ENCODE measurements around the gene DSCAM.

The DSCAM gene

GRCh38 chr21:40562242-40563002 lies 284.5 kb downstream of the DSCAM start:
- Histone ChIP-seq H3K4me2 (ENCODE audit: low read length) (no peak overlapping the region), H3K36me3 (ENCODE audit: control insufficient read depth, insufficient read depth, low read length) (no peaks in the 10 kb centered on the region), H3K18ac (ENCODE audit: low read length) (no peak overlapping the region), H3K4me3 (ENCODE audit: low read length) (no peak overlapping the region), H4K8ac (ENCODE audit: low read depth, low read length) (no peak overlapping the region), H3K56ac (ENCODE audit: low read length) (no peak overlapping the region), H2AK5ac (ENCODE audit: low read length) (no peak overlapping the region), H3K23ac (ENCODE audit: low read length) (no peak overlapping the region), H3K4me1 (ENCODE audit: control insufficient read depth, low read depth, low read length) (peaks cover 2% of the 10 kb centered on the region), H3K27me3 (ENCODE audit: insufficient read depth, low read length, poor library complexity) (no peaks in the 10 kb centered on the region), H2BK120ac (ENCODE audit: low read depth, low read length) (no peak overlapping the region), H2BK15ac (replicated peaks; ENCODE audit: low read depth) (no peak overlapping the region), H4K5ac (ENCODE audit: low read length) (no peak overlapping the region), H3K27ac (ENCODE audit: low read depth, low read length) (no peak overlapping the region), H3K79me1 (ENCODE audit: low read length) (no peaks in the 10 kb centered on the region), H3K4ac (ENCODE audit: low read depth, low read length) (no peak overlapping the region), H3K9ac (ENCODE audit: low read length) (no peak overlapping the region), H3K79me2 (ENCODE audit: control insufficient read depth, insufficient read depth, low read length) (no peaks in the 10 kb centered on the region), H2BK5ac (ENCODE audit: low read length) (no peak overlapping the region)
- DNase-seq: no peak
- no CpG with 5 or more reads among the region's 9 CpGs for WGBS (ENCODE audit: extremely low coverage, insufficient coverage, low lambda C conversion rate)

GRCh38 chr21:40556442-40556968 lies 290.5 kb downstream of the DSCAM start:
- H3K27ac ChIP-seq (ENCODE audit: low read depth, low read length): no peak overlapping the region
- no peak overlapping the region for H2BK15ac ChIP-seq (replicated peaks; ENCODE audit: low read depth)
- no peaks in the 10 kb centered on the region for H3K36me3 ChIP-seq (ENCODE audit: control insufficient read depth, insufficient read depth, low read length)
- H3K18ac ChIP-seq (ENCODE audit: low read length): no peak overlapping the region
- H3K23ac ChIP-seq (ENCODE audit: low read length): no peak overlapping the region
- H3K4me1 ChIP-seq (ENCODE audit: control insufficient read depth, low read depth, low read length): no peaks in the 10 kb centered on the region
- no peak overlapping the region for H4K5ac ChIP-seq (ENCODE audit: low read length)
- H2BK5ac ChIP-seq (ENCODE audit: low read length): no peak overlapping the region
- no peak overlapping the region for H3K4me3 ChIP-seq (ENCODE audit: low read length)
- H3K4ac ChIP-seq (ENCODE audit: low read depth, low read length): no peak overlapping the region
- no CpG with 5 or more reads among the region's 1 CpG for WGBS (ENCODE audit: extremely low coverage, insufficient coverage, low lambda C conversion rate)
- no peak for DNase-seq
- H3K9ac ChIP-seq (ENCODE audit: low read length): no peak overlapping the region
- H4K8ac ChIP-seq (ENCODE audit: low read depth, low read length): no peak overlapping the region
- H3K27me3 ChIP-seq (ENCODE audit: insufficient read depth, low read length, poor library complexity): no peaks in the 10 kb centered on the region
- H3K56ac ChIP-seq (ENCODE audit: low read length): no peak overlapping the region
- no peak overlapping the region for H3K4me2 ChIP-seq (ENCODE audit: low read length)
- no peaks in the 10 kb centered on the region for H3K79me2 ChIP-seq (ENCODE audit: control insufficient read depth, insufficient read depth, low read length)
- no peak overlapping the region for H2AK5ac ChIP-seq (ENCODE audit: low read length)
- H2BK120ac ChIP-seq (ENCODE audit: low read depth, low read length): no peak overlapping the region
- H3K79me1 ChIP-seq (ENCODE audit: low read length): no peaks in the 10 kb centered on the region

GRCh38 chr21:40555021-40555528 lies 291.9 kb downstream of the DSCAM start:
- no peak overlapping the region for H3K23ac ChIP-seq (ENCODE audit: low read length)
- no peaks in the 10 kb centered on the region for H3K4me1 ChIP-seq (ENCODE audit: control insufficient read depth, low read depth, low read length)
- no peak overlapping the region for H3K4ac ChIP-seq (ENCODE audit: low read depth, low read length)
- no peak overlapping the region for H2BK5ac ChIP-seq (ENCODE audit: low read length)
- no CpG with 5 or more reads among the region's 2 CpGs for WGBS (ENCODE audit: extremely low coverage, insufficient coverage, low lambda C conversion rate)
- DNase-seq: no peak
- H2AK5ac ChIP-seq (ENCODE audit: low read length): no peak overlapping the region
- no peak overlapping the region for H3K9ac ChIP-seq (ENCODE audit: low read length)
- H3K36me3 ChIP-seq (ENCODE audit: control insufficient read depth, insufficient read depth, low read length): no peaks in the 10 kb centered on the region
- no peak overlapping the region for H3K4me3 ChIP-seq (ENCODE audit: low read length)
- H4K5ac ChIP-seq (ENCODE audit: low read length): no peak overlapping the region
- H3K27me3 ChIP-seq (ENCODE audit: insufficient read depth, low read length, poor library complexity): no peaks in the 10 kb centered on the region
- no peak overlapping the region for H4K8ac ChIP-seq (ENCODE audit: low read depth, low read length)
- no peaks in the 10 kb centered on the region for H3K79me2 ChIP-seq (ENCODE audit: control insufficient read depth, insufficient read depth, low read length)
- H3K56ac ChIP-seq (ENCODE audit: low read length): no peak overlapping the region
- H3K27ac ChIP-seq (ENCODE audit: low read depth, low read length): no peak overlapping the region
- no peak overlapping the region for H3K4me2 ChIP-seq (ENCODE audit: low read length)
- no peaks in the 10 kb centered on the region for H3K79me1 ChIP-seq (ENCODE audit: low read length)
- H2BK120ac ChIP-seq (ENCODE audit: low read depth, low read length): no peak overlapping the region
- H3K18ac ChIP-seq (ENCODE audit: low read length): no peak overlapping the region
- no peak overlapping the region for H2BK15ac ChIP-seq (replicated peaks; ENCODE audit: low read depth)

GRCh38 chr21:40553781-40554180 lies 293.2 kb downstream of the DSCAM start:
- Histone ChIP-seq H3K4me2 (ENCODE audit: low read length) (no peak overlapping the region), H3K4me1 (ENCODE audit: control insufficient read depth, low read depth, low read length) (no peaks in the 10 kb centered on the region), H2BK120ac (ENCODE audit: low read depth, low read length) (no peak overlapping the region), H4K8ac (ENCODE audit: low read depth, low read length) (no peak overlapping the region), H3K4ac (ENCODE audit: low read depth, low read length) (no peak overlapping the region), H3K27me3 (ENCODE audit: insufficient read depth, low read length, poor library complexity) (no peaks in the 10 kb centered on the region), H2BK15ac (replicated peaks; ENCODE audit: low read depth) (no peak overlapping the region), H2BK5ac (ENCODE audit: low read length) (no peak overlapping the region), H2AK5ac (ENCODE audit: low read length) (no peak overlapping the region), H3K23ac (ENCODE audit: low read length) (no peak overlapping the region), H3K18ac (ENCODE audit: low read length) (no peak overlapping the region), H3K4me3 (ENCODE audit: low read length) (no peak overlapping the region), H3K79me2 (ENCODE audit: control insufficient read depth, insufficient read depth, low read length) (no peaks in the 10 kb centered on the region), H3K27ac (ENCODE audit: low read depth, low read length) (no peak overlapping the region), H3K79me1 (ENCODE audit: low read length) (no peaks in the 10 kb centered on the region), H4K5ac (ENCODE audit: low read length) (no peak overlapping the region), H3K36me3 (ENCODE audit: control insufficient read depth, insufficient read depth, low read length) (no peaks in the 10 kb centered on the region), H3K56ac (ENCODE audit: low read length) (no peak overlapping the region), H3K9ac (ENCODE audit: low read length) (no peak overlapping the region)
- WGBS (ENCODE audit: extremely low coverage, insufficient coverage, low lambda C conversion rate): no CpG with 5 or more reads among the region's 3 CpGs
- DNase-seq: no peak

- H3K36me3 ChIP-seq (ENCODE audit: control insufficient read depth, insufficient read depth, low read length): no peaks in the 10 kb centered on the region
- no CpG with 5 or more reads among the region's 18 CpGs for WGBS (ENCODE audit: extremely low coverage, insufficient coverage, low lambda C conversion rate)
- DNase-seq: peak; percentile 55
These were observed 298.9 kb downstream of the DSCAM start for GRCh38 chr21:40547906-40548513.

More at GRCh38 chr21:40547906-40548513, 298.9 kb downstream of the DSCAM start:
- H4K5ac ChIP-seq (ENCODE audit: low read length): no peak overlapping the region
- no peak overlapping the region for H4K8ac ChIP-seq (ENCODE audit: low read depth, low read length)
- no peak overlapping the region for H2AK5ac ChIP-seq (ENCODE audit: low read length)
- H3K27ac ChIP-seq (ENCODE audit: low read depth, low read length): no peak overlapping the region
- no peak overlapping the region for H3K4ac ChIP-seq (ENCODE audit: low read depth, low read length)
- H3K18ac ChIP-seq (ENCODE audit: low read length): no peak overlapping the region
- no peak overlapping the region for H3K4me3 ChIP-seq (ENCODE audit: low read length)
- H2BK5ac ChIP-seq (ENCODE audit: low read length): peak overlapping the region; percentile 31
- no peaks in the 10 kb centered on the region for H3K27me3 ChIP-seq (ENCODE audit: insufficient read depth, low read length, poor library complexity)
- no peak overlapping the region for H3K56ac ChIP-seq (ENCODE audit: low read length)
- H2BK15ac ChIP-seq (replicated peaks; ENCODE audit: low read depth): no peak overlapping the region
- no peak overlapping the region for H3K9ac ChIP-seq (ENCODE audit: low read length)
- H3K4me1 ChIP-seq (ENCODE audit: control insufficient read depth, low read depth, low read length): peaks cover 3% of the 10 kb centered on the region
- no peak overlapping the region for H3K4me2 ChIP-seq (ENCODE audit: low read length)
- H3K23ac ChIP-seq (ENCODE audit: low read length): no peak overlapping the region
- no peaks in the 10 kb centered on the region for H3K79me1 ChIP-seq (ENCODE audit: low read length)
- no peaks in the 10 kb centered on the region for H3K79me2 ChIP-seq (ENCODE audit: control insufficient read depth, insufficient read depth, low read length)
- H2BK120ac ChIP-seq (ENCODE audit: low read depth, low read length): no peak overlapping the region
